GM12892 (cell line): ENCODE data around the gene KRT34.
"Not testable (repeated sequence)": the region's sequence is repeated elsewhere in the genome, so short reads cannot be mapped to it uniquely, and the experiment has no call there.

Experiments used
- POLR2A ChIP-seq: IDR thresholded peaks from 2 replicates; pipeline ENCODE4 v1.6.1; 2011; ENCODE audit warnings: low read depth, low read length, control low read depth
- POLR2AphosphoS5 ChIP-seq: IDR thresholded peaks from 2 replicates; pipeline ENCODE4 v1.6.1; 2011; ENCODE audit warnings: low read depth, low read length, control low read depth
- TAF1 ChIP-seq: IDR thresholded peaks from 2 replicates; pipeline ENCODE4 v1.6.1; 2011; ENCODE audit warnings: low read depth, mild to moderate bottlenecking, control low read depth, low read length, borderline replicate concordance

- not testable (repeated sequence) for TF ChIP-seq TAF1, POLR2A, POLR2AphosphoS5
Observed at GRCh38 chr17:41381943-41382342, at the start of gene KRT34.
